Smooth muscle cell (in vitro differentiated cells): ENCODE results near the gene CKLF. TPM values are rescaled to one million over a fixed set of nuclear protein-coding genes. Genes with fewer than 3 reads are reported as not detected.
"Not testable (repeated sequence)": the region's sequence is repeated elsewhere in the genome, so short reads cannot be mapped to it uniquely, and the experiment has no call there.

Experiments
- DNase-seq: peaks from one replicate; lab custom pipeline; 2025; ENCODE audit not compliant: unreplicated experiment; lab: John Stamatoyannopoulos, UW
- H2AFZ ChIP-seq: fragments of 200-600 bp; sonication (generic); 2 replicates; pipeline ENCODE4 v1.6.0; 2016; ENCODE audit warnings: antibody characterized with exemption, low read depth, mild to moderate bottlenecking
- H3F3A ChIP-seq: fragments of 200-600 bp; sonication (generic); 2 replicates; pipeline ENCODE4 v1.6.0; 2017; ENCODE audit warnings: antibody characterized with exemption, low read depth
- H3K27ac ChIP-seq: fragments of 200-600 bp; sonication (generic); 2 replicates; pipeline ENCODE4 v1.5.1; 2016; ENCODE audit warnings: low read depth, mild to moderate bottlenecking
- H3K27me3 ChIP-seq: fragments of 200-600 bp; sonication (generic); 2 replicates; pipeline ENCODE4 v1.6.1; 2016; ENCODE audit warnings: low read depth, mild to moderate bottlenecking
- H3K36me3 ChIP-seq: fragments of 200-600 bp; sonication (generic); 2 replicates; pipeline ENCODE4 v1.5.1; 2016; ENCODE audit warnings: low read depth
- H3K4me1 ChIP-seq: fragments of 200-600 bp; sonication (generic); 2 replicates; pipeline ENCODE4 v1.5.1; 2016; ENCODE audit warnings: low read depth
- H3K4me2 ChIP-seq: fragments of 200-600 bp; sonication (generic); 2 replicates; pipeline ENCODE4 v1.6.0; 2016; ENCODE audit warnings: mild to moderate bottlenecking
- H3K4me3 ChIP-seq: fragments of 200-600 bp; sonication (generic); 2 replicates; pipeline ENCODE4 v1.5.1; 2016; ENCODE audit warnings: mild to moderate bottlenecking
- H3K79me2 ChIP-seq: fragments of 200-600 bp; sonication (generic); 2 replicates; pipeline ENCODE4 v1.6.0; 2016; ENCODE audit warnings: low read depth, mild to moderate bottlenecking
- H3K9ac ChIP-seq: fragments of 200-600 bp; sonication (generic); 2 replicates; pipeline ENCODE4 v1.6.0; 2016; ENCODE audit warnings: low read depth
- H3K9me3 ChIP-seq: fragments of 200-600 bp; sonication (generic); replicated peaks from 2 replicates; pipeline ENCODE4 v1.5.1; 2016; ENCODE audit warnings: low read depth
- H4K20me1 ChIP-seq: fragments of 200-600 bp; sonication (generic); 2 replicates; pipeline ENCODE4 v1.6.0; 2016; ENCODE audit warnings: low read depth
- WGBS: methylation state at CpG from one replicate; pipeline ENCODE4 v1.1.7; 2016; ENCODE audit warnings: low lambda C conversion rate; 5-methylcytosine and 5-hydroxymethylcytosine counted together
- polyA plus RNA-seq: library from polyadenylated mRNA; unstranded; fragments of >200 nt; fragmentation: Nextera tagmentation; extraction: Ambion mirVana; gene quantifications from 2 replicates; pipeline ENCODE4 v1.2.1, GENCODE V29; 2016
- total RNA-seq: library from RNA; depleted of rRNA; stranded (reverse); fragments of >200 nt; gene quantifications from 2 replicates; pipeline ENCODE4 v1.2.3, GENCODE V29; 2014
- TF ChIP-seq, protein P1 (sequence below): fragments of 200-600 bp; sonication (generic); IDR thresholded peaks from 2 replicates; pipeline ENCODE4 v1.5.1; 2017; ENCODE audit warnings: borderline replicate concordance, mild to moderate bottlenecking, antibody characterized with exemption; ENCODE audit not compliant: insufficient read depth, poor library complexity, severe bottlenecking

Gene CKLF
- total and polyA plus RNA-seq, 2 experiments from 2014 or later: 61.5 to 78.1 TPM

GRCh38 chr16:66563574-66564334, 11.4 kb downstream of the CKLF start:
- Histone ChIP-seq H3F3A (no peaks in the 10 kb centered on the region), H2AFZ (no peak overlapping the region), H3K9me3 (no peaks in the 10 kb centered on the region), H3K27ac (no peak overlapping the region), H3K4me2 (no peak overlapping the region), H3K36me3 (no peaks in the 10 kb centered on the region), H3K9ac (no peak overlapping the region), H3K4me1 (peaks cover 1% of the 10 kb centered on the region), H4K20me1 (peaks cover 8% of the 10 kb centered on the region), H3K27me3 (no peaks in the 10 kb centered on the region), H3K79me2 (peaks cover under 1% of the 10 kb centered on the region), H3K4me3 (no peak overlapping the region)
- 98% methylated on average over 2 of the region's 2 CpGs for WGBS
- TF ChIP-seq, protein P1, sequence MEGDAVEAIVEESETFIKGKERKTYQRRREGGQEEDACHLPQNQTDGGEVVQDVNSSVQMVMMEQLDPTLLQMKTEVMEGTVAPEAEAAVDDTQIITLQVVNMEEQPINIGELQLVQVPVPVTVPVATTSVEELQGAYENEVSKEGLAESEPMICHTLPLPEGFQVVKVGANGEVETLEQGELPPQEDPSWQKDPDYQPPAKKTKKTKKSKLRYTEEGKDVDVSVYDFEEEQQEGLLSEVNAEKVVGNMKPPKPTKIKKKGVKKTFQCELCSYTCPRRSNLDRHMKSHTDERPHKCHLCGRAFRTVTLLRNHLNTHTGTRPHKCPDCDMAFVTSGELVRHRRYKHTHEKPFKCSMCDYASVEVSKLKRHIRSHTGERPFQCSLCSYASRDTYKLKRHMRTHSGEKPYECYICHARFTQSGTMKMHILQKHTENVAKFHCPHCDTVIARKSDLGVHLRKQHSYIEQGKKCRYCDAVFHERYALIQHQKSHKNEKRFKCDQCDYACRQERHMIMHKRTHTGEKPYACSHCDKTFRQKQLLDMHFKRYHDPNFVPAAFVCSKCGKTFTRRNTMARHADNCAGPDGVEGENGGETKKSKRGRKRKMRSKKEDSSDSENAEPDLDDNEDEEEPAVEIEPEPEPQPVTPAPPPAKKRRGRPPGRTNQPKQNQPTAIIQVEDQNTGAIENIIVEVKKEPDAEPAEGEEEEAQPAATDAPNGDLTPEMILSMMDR: no peak
- no peak for DNase-seq

GRCh38 chr16:66566051-66566901, 13.9 kb downstream of the CKLF start, which contains the start of gene CMTM1:
CMTM1 (plus strand) TSS chr16:66566439; CDS start chr16:66566514, 75 bp downstream.
- Histone ChIP-seq H3K27ac (no peak within 1 kb of the TSS), H3K4me1 (peaks cover 11% of the 10 kb centered on the region), H3F3A (peaks cover 15% of the 10 kb centered on the region), H3K79me2 (no peaks in the 10 kb centered on the region), H3K9me3 (no peaks in the 10 kb centered on the region), H3K9ac (no peak within 1 kb of the TSS), H3K27me3 (no peaks in the 10 kb centered on the region), H3K4me2 (no peak within 1 kb of the TSS), H3K4me3 (no peak within 1 kb of the TSS), H3K36me3 (no peaks in the 10 kb centered on the region), H2AFZ (no peak within 1 kb of the TSS), H4K20me1 (no peaks in the 10 kb centered on the region)
- TF ChIP-seq, protein P1: no peak
- no peak for DNase-seq
- WGBS: 96% methylated on average over 54 of the region's 54 CpGs

GRCh38 chr16:66567270-66567669, 14.9 kb downstream of the CKLF start:
- not testable (repeated sequence) for H3K4me2 ChIP-seq, H3K27ac ChIP-seq, H3K27me3 ChIP-seq, H4K20me1 ChIP-seq, DNase-seq, H3K4me3 ChIP-seq, H2AFZ ChIP-seq, H3K9ac ChIP-seq, H3K9me3 ChIP-seq, H3K79me2 ChIP-seq, H3K36me3 ChIP-seq
- H3K4me1 ChIP-seq: peaks cover 11% of the 10 kb centered on the region
- WGBS: 95% methylated on average over 3 of the region's 3 CpGs
- peaks cover 15% of the 10 kb centered on the region for H3F3A ChIP-seq

- no peaks in the 10 kb centered on the region for H3K36me3 ChIP-seq
- no peaks in the 10 kb centered on the region for H4K20me1 ChIP-seq
- H3K4me1 ChIP-seq: peaks cover 11% of the 10 kb centered on the region
- H3K9ac ChIP-seq: no peak overlapping the region
- no peak for DNase-seq
- WGBS: 92% methylated on average over 2 of the region's 2 CpGs
- no peak overlapping the region for H3K4me3 ChIP-seq
- no peak overlapping the region for H2AFZ ChIP-seq
- peaks cover 15% of the 10 kb centered on the region for H3F3A ChIP-seq
- H3K4me2 ChIP-seq: peak overlapping the region; percentile 59
- H3K9me3 ChIP-seq: no peaks in the 10 kb centered on the region
- H3K79me2 ChIP-seq: no peaks in the 10 kb centered on the region
- peak overlapping the region; percentile 79 for H3K27ac ChIP-seq
- H3K27me3 ChIP-seq: no peaks in the 10 kb centered on the region
- TF ChIP-seq, protein P1: no peak
Measured at GRCh38 chr16:66568355-66568754, 16.0 kb downstream of the CKLF start.
